Type B pancreatic cell (in vitro differentiated cells): ENCODE results near the gene HRH1. TPM values are rescaled to one million over a fixed set of nuclear protein-coding genes. Genes with fewer than 3 reads are reported as not detected.

ENCODE experiments used
- DNase-seq: peaks from one replicate; pipeline ENCODE4 v3.0.0; 2021; ENCODE audit warnings: mixed read lengths; ENCODE audit not compliant: unreplicated experiment; ENCODE audit errors: extremely low spot score
- H3K27ac Mint-ChIP-seq: 2 replicates; pipeline ENCODE4 v1.8.0; 2021; ENCODE audit warnings: mild to moderate bottlenecking, mixed read lengths
- H3K27me3 Mint-ChIP-seq: 2 replicates; pipeline ENCODE4 v1.8.0; 2021; ENCODE audit warnings: mixed read lengths
- H3K36me3 Mint-ChIP-seq: 2 replicates; pipeline ENCODE4 v1.8.0; 2021; ENCODE audit warnings: mixed read lengths
- H3K4me1 Mint-ChIP-seq: one replicate; pipeline ENCODE4 v1.8.0; 2021; ENCODE audit warnings: mixed read lengths; ENCODE audit not compliant: unreplicated experiment
- H3K4me3 Mint-ChIP-seq: 2 replicates; pipeline ENCODE4 v1.8.0; 2021; ENCODE audit warnings: mild to moderate bottlenecking, mixed read lengths
- H3K9me3 Mint-ChIP-seq: 2 replicates; pipeline ENCODE4 v1.8.0; 2021; ENCODE audit warnings: mixed read lengths
- total RNA-seq: library from RNA; stranded (reverse); gene quantifications from 2 replicates; pipeline ENCODE4 v1.2.1, GENCODE V29; 2021; ENCODE audit warnings: low replicate concordance
- TF ChIP-seq, protein P1 (sequence below): fragments of 200-600 bp; sonication (generic); conservative IDR thresholded peaks from 2 replicates; pipeline ENCODE4 v1.5.0; 2021; ENCODE audit warnings: antibody characterized with exemption, mild to moderate bottlenecking

Gene HRH1
- total RNA-seq, 1 donor from 2014 or later = 4.7 TPM

DNA sequence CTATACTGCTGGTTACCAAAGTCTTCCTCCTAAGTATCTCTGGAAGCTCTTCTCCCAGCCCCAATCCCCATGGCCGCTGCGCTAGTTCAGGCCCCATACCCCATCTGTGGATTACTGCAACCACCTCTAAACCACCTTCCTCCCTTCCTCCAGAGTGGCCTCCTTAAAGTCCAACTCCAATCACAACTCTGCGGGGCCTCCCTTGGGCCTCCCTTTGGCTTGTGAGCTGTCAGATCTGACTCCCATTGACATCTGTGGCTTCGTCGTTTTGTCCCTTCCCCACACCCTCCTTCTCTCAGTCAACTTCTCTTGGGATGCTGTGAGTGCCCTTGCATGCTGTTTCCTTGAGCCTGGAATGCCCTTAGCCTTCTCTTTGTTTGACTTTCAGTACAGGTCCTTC, 9.3 kb upstream of the HRH1 start:
- Mint-ChIP-seq H3K4me1 (peaks cover 4% of the 10 kb centered on the region), H3K36me3 (no peaks in the 10 kb centered on the region), H3K9me3 (no peaks in the 10 kb centered on the region), H3K27me3 (peaks cover 20% of the 10 kb centered on the region), H3K4me3 (no peak overlapping the region), H3K27ac (no peak overlapping the region)
- no peak for DNase-seq
- TF ChIP-seq, protein P1, sequence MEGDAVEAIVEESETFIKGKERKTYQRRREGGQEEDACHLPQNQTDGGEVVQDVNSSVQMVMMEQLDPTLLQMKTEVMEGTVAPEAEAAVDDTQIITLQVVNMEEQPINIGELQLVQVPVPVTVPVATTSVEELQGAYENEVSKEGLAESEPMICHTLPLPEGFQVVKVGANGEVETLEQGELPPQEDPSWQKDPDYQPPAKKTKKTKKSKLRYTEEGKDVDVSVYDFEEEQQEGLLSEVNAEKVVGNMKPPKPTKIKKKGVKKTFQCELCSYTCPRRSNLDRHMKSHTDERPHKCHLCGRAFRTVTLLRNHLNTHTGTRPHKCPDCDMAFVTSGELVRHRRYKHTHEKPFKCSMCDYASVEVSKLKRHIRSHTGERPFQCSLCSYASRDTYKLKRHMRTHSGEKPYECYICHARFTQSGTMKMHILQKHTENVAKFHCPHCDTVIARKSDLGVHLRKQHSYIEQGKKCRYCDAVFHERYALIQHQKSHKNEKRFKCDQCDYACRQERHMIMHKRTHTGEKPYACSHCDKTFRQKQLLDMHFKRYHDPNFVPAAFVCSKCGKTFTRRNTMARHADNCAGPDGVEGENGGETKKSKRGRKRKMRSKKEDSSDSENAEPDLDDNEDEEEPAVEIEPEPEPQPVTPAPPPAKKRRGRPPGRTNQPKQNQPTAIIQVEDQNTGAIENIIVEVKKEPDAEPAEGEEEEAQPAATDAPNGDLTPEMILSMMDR = no peak

- DNase-seq = no peak
- peaks cover 27% of the 10 kb centered on the region for H3K27me3 Mint-ChIP-seq
- H3K27ac Mint-ChIP-seq = peak overlapping the region; percentile 91
- peaks cover 4% of the 10 kb centered on the region for H3K4me1 Mint-ChIP-seq
- no peaks in the 10 kb centered on the region for H3K9me3 Mint-ChIP-seq
- no peak overlapping the region for H3K4me3 Mint-ChIP-seq
- no peaks in the 10 kb centered on the region for H3K36me3 Mint-ChIP-seq
- TF ChIP-seq, protein P1 = no peak
These were observed 8.4 kb upstream of the HRH1 start for GRCh38 chr3:11145888-11146287.

- H3K36me3 Mint-ChIP-seq = no peaks in the 10 kb centered on the region
- H3K4me3 Mint-ChIP-seq = peak overlapping the region; percentile 64
- DNase-seq = no peak
- TF ChIP-seq, protein P1 = no peak
- H3K27ac Mint-ChIP-seq = peak overlapping the region; percentile 91
- no peaks in the 10 kb centered on the region for H3K9me3 Mint-ChIP-seq
- H3K27me3 Mint-ChIP-seq = peaks cover 37% of the 10 kb centered on the region
- peaks cover 4% of the 10 kb centered on the region for H3K4me1 Mint-ChIP-seq
These were observed 7.3 kb upstream of the HRH1 start for GRCh38 chr3:11146773-11147660.

DNA sequence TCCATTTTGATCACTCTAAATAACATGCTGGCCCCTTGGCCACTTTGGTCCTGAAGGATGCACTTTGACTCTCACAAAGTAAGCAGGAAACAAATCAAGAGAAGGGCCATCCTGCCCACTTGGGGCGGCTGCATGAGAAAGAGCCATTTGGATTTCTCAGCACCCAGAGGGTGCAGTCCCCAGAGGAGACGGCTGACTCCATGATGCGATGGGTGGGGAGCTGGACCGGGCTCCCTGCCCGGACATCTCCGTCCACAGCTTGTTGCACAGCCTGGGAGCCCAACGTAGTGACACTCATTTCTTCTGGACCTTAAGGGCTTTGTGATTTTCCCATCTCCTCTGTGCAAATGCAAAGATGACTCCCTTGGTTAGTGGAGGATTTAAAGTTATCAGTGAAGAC, 4.0 kb upstream of the HRH1 start:
- Mint-ChIP-seq H3K36me3 (no peaks in the 10 kb centered on the region), H3K27me3 (peaks cover 65% of the 10 kb centered on the region)
- TF ChIP-seq, protein P1 = no peak

GRCh38 chr3:11152301-11152700, 2.0 kb upstream of the HRH1 start:
- Mint-ChIP-seq H3K27ac (no peak overlapping the region), H3K4me1 (peaks cover 8% of the 10 kb centered on the region), H3K9me3 (no peaks in the 10 kb centered on the region), H3K36me3 (peaks cover 3% of the 10 kb centered on the region), H3K4me3 (peak overlapping the region; percentile 44), H3K27me3 (peaks cover 83% of the 10 kb centered on the region)
- TF ChIP-seq, protein P1 = no peak
- DNase-seq = no peak

More for the DNA sequence above, 4.0 kb upstream of the HRH1 start:
- no peak for DNase-seq
- Mint-ChIP-seq H3K27ac (no peak overlapping the region), H3K4me1 (peaks cover 8% of the 10 kb centered on the region), H3K4me3 (no peak overlapping the region), H3K9me3 (no peaks in the 10 kb centered on the region)
